Lower leg skin (tissue), 3 donors: Measurements from ENCODE around the gene ARHGAP30.

ENCODE experiments used
- POLR2A ChIP-seq, 2 donors: fragments of 450-650 bp; IDR thresholded peaks; one replicate each; pipeline ENCODE4 v1.6.1; 2016 to 2017; ENCODE audit warnings: antibody characterized with exemption in 2 of 2, mild to moderate bottlenecking in 1 of 2, moderate library complexity in 1 of 2
- TF ChIP-seq, protein P1 (sequence below), 3 donors: fragments of 450-650 bp; IDR thresholded peaks; one replicate each; pipeline ENCODE4 v1.5.1; 2016; ENCODE audit warnings: antibody characterized with exemption in 3 of 3, mild to moderate bottlenecking in 3 of 3, moderate library complexity in 2 of 3

DNA sequence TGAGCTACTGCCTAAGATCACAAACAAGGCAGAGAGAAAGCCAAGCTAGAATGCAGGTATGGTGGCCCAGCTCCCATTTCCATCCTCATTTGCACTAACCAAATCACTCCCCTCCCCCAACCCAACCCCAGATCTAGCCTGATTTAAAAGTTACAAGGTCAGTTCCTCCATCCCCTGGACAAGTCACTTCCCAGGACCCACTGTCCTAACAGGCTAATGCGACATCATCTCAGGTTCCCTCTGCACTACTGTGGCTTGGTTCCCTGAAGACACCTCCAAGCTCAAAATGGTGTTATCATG lies 51.1 kb downstream of the ARHGAP30 start:
- TF ChIP-seq, protein P1, sequence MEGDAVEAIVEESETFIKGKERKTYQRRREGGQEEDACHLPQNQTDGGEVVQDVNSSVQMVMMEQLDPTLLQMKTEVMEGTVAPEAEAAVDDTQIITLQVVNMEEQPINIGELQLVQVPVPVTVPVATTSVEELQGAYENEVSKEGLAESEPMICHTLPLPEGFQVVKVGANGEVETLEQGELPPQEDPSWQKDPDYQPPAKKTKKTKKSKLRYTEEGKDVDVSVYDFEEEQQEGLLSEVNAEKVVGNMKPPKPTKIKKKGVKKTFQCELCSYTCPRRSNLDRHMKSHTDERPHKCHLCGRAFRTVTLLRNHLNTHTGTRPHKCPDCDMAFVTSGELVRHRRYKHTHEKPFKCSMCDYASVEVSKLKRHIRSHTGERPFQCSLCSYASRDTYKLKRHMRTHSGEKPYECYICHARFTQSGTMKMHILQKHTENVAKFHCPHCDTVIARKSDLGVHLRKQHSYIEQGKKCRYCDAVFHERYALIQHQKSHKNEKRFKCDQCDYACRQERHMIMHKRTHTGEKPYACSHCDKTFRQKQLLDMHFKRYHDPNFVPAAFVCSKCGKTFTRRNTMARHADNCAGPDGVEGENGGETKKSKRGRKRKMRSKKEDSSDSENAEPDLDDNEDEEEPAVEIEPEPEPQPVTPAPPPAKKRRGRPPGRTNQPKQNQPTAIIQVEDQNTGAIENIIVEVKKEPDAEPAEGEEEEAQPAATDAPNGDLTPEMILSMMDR (IDR thresholded peaks at IDR 0.05) = no peak
- no peak for TF ChIP-seq POLR2A (IDR thresholded peaks at IDR 0.05)
